Osteocyte (in vitro differentiated cells): ENCODE data around the gene IL31RA. TPM values are rescaled to one million over a fixed set of nuclear protein-coding genes. Genes with fewer than 3 reads are reported as not detected.
"Not testable (repeated sequence)": the region's sequence is repeated elsewhere in the genome, so short reads cannot be mapped to it uniquely, and the experiment has no call there.

ENCODE experiments used
- DNase-seq: peaks from one replicate; pipeline ENCODE4 v3.0.0; 2021; ENCODE audit warnings: mixed read lengths; ENCODE audit not compliant: unreplicated experiment; ENCODE audit errors: extremely low spot score
- H3K27ac Mint-ChIP-seq: one replicate; pipeline ENCODE4 v1.8.0; 2021; ENCODE audit warnings: mild to moderate bottlenecking, mixed read lengths; ENCODE audit not compliant: unreplicated experiment
- H3K27me3 Mint-ChIP-seq: one replicate; pipeline ENCODE4 v1.8.0; 2021; ENCODE audit warnings: mixed read lengths; ENCODE audit not compliant: unreplicated experiment
- H3K36me3 Mint-ChIP-seq: one replicate; pipeline ENCODE4 v1.8.0; 2021; ENCODE audit warnings: mixed read lengths; ENCODE audit not compliant: unreplicated experiment
- H3K4me1 Mint-ChIP-seq: one replicate; pipeline ENCODE4 v1.8.0; 2021; ENCODE audit warnings: mixed read lengths; ENCODE audit not compliant: unreplicated experiment
- H3K4me3 Mint-ChIP-seq: one replicate; pipeline ENCODE4 v1.8.0; 2021; ENCODE audit warnings: mild to moderate bottlenecking, moderate library complexity, mixed read lengths; ENCODE audit not compliant: unreplicated experiment
- H3K9me3 Mint-ChIP-seq: one replicate; pipeline ENCODE4 v1.8.0; 2021; ENCODE audit warnings: mixed read lengths; ENCODE audit not compliant: unreplicated experiment
- long read RNA-seq: library from polyadenylated mRNA; unstranded; transcript quantifications from one replicate; pipeline ENCODE4 v2.0.0, GENCODE V29; 2021
- total RNA-seq: library from RNA; stranded (reverse); gene quantifications from 2 replicates; pipeline ENCODE4 v1.2.1, GENCODE V29; 2021
- TF ChIP-seq, protein P1 (sequence below): fragments of 200-600 bp; sonication (generic); IDR thresholded peaks from 2 replicates; pipeline ENCODE4 v1.5.0; 2021; ENCODE audit warnings: antibody characterized with exemption, mild to moderate bottlenecking, moderate library complexity

The IL31RA gene
- total RNA-seq, result 0.29 TPM in 1 of 2 replicates, not detected in the other
- long read RNA-seq, partial matches to known transcripts, result 0 of 1 reads
- long read RNA-seq, other reads (novel, unspliced or antisense), result 1 of 1 reads

DNA sequence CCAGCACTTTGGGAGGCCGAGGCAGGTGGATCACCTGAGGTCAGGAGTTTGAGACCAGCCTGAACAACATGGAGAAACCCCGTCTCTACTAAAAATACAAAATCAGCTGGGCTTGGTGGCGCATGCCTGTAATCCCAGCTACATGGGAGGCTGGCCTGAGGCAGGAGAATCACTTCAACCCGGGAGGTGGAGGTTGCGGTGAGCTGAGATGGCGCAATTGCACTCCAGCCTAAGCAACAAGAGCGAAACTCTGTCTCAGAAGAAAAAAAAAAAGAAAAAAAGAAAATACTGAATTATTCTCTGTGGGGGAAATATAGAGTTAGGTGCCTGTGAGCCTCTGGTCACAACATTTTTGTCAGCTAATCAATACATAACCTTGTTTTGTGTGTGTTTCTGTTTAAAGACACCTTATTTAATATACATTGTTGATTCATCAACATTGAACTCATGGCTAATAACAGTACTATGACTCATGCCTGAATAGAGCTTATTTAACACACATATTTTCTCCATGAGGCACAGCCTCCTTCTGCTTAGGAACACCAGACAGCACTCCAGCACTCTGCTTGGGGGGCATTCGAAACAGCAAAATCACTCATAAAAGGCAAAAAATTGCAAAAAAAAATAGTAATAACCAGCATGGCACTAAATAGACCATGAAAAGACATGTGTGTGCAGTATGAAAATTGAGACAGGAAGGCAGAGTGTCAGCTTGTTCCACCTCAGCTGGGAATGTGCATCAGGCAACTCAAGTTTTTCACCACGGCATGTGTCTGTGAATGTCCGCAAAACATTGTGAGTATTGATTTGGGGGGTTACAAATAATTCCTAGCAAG is at the start of gene IL31RA:
IL31RA (plus strand) TSS at position 519 of the 836 bp plus-strand sequence; CDS start at position 733, 214 bp downstream.
- H3K27ac Mint-ChIP-seq, result peak within 1 kb of the TSS; percentile 63
- no peaks in the 10 kb centered on the region for H3K36me3 Mint-ChIP-seq
- H3K9me3 Mint-ChIP-seq, result no peaks in the 10 kb centered on the region
- H3K27me3 Mint-ChIP-seq, result no peaks in the 10 kb centered on the region
- H3K4me3 Mint-ChIP-seq, result peak within 1 kb of the TSS; percentile 40
- TF ChIP-seq, protein P1, sequence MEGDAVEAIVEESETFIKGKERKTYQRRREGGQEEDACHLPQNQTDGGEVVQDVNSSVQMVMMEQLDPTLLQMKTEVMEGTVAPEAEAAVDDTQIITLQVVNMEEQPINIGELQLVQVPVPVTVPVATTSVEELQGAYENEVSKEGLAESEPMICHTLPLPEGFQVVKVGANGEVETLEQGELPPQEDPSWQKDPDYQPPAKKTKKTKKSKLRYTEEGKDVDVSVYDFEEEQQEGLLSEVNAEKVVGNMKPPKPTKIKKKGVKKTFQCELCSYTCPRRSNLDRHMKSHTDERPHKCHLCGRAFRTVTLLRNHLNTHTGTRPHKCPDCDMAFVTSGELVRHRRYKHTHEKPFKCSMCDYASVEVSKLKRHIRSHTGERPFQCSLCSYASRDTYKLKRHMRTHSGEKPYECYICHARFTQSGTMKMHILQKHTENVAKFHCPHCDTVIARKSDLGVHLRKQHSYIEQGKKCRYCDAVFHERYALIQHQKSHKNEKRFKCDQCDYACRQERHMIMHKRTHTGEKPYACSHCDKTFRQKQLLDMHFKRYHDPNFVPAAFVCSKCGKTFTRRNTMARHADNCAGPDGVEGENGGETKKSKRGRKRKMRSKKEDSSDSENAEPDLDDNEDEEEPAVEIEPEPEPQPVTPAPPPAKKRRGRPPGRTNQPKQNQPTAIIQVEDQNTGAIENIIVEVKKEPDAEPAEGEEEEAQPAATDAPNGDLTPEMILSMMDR, result no peak
- peaks cover 25% of the 10 kb centered on the region for H3K4me1 Mint-ChIP-seq
- no peak for DNase-seq

DNA sequence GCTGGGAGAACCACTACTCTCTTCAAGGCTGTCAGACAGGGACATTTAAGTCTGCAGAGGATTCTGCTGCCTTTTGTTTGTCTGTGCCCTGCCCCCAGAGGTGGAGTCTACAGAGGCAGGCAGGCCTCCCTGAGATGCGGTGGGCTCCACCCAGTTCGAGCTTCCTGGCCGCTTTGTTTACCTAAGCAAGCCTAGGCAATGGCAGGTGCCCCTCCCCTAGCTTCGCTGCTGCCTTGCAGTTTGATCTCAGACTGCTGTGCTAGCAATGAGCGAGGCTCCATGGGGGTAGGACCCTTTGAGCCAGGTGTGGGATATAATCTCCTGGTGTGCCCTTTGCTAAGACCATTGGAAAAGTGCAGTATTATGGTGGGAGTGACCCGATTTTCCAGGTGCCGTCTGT is 42.3 kb upstream of the IL31RA start:
- H3K9me3 Mint-ChIP-seq, H3K36me3 Mint-ChIP-seq, H3K4me1 Mint-ChIP-seq, H3K4me3 Mint-ChIP-seq, DNase-seq, H3K27ac Mint-ChIP-seq: not testable (repeated sequence)
- peaks cover 56% of the 10 kb centered on the region for H3K27me3 Mint-ChIP-seq

DNA sequence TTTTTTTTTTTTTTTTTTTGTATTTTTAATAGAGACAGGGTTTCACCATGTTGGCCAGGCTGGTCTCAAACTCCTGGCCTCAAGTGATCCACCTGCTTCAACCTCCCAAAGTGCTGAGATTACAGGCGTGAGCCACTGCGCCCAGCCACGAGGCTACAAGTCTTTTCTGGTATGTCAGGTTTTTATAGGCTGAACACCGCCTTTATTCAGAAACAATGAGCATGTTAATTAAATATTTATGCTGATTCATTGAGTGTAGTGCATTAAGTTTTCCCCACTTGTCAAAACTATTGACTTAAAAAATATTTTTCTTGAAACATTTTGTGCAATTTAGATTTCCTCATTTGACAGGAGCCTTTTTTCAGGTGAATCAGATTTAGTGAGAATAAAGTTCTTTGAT is 35.2 kb upstream of the IL31RA start:
- Mint-ChIP-seq H3K27me3 (peaks cover 57% of the 10 kb centered on the region), H3K4me1 (peaks cover 12% of the 10 kb centered on the region)
- H3K27ac Mint-ChIP-seq, H3K9me3 Mint-ChIP-seq, H3K36me3 Mint-ChIP-seq, H3K4me3 Mint-ChIP-seq, DNase-seq: not testable (repeated sequence)

DNA sequence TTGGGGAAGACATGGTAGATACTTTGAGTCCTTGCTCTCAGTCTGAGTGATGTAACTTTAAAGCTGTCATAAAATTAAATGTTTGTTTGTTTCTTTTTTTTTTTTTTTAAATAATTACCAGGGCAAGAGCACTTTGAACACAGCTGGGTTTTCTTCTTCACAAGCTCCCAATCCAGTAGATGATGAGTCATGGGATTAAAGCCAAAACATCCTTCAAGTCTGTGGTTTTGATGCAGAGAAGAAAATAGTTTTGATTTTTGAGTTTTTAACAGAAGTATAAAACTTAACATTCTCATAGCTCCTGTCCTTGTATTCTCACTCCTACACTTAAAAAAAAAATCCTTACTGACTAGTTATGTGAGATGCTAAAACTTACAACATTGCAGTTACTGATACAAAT is 34.8 kb upstream of the IL31RA start:
- DNase-seq, result no peak
- Mint-ChIP-seq H3K27ac (peak overlapping the region; percentile 4), H3K27me3 (peaks cover 57% of the 10 kb centered on the region), H3K4me3 (no peak overlapping the region), H3K4me1 (peaks cover 12% of the 10 kb centered on the region), H3K9me3 (no peaks in the 10 kb centered on the region), H3K36me3 (no peaks in the 10 kb centered on the region)
- TF ChIP-seq, protein P1, result no peak

DNA sequence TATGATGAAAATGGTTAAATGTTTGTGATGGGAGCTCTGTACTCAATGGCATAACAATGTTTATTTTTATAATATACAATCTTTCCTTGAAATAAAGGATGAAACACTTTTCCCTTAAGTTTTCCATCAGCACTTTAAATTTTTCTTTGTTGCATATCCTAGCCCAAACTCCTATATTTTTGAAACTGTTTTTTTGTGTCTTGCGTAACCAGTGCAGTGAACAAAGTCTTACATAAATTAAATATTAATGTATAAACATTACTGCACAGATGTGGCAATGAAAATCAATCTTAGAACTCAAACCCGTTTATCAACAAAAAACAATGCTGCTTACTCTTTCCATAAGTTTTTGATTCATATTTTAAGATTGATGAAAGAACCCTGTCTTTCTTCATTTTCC is 34.1 kb upstream of the IL31RA start:
- peaks cover 12% of the 10 kb centered on the region for H3K4me1 Mint-ChIP-seq
- H3K27ac Mint-ChIP-seq, result no peak overlapping the region
- DNase-seq, result no peak
- H3K4me3 Mint-ChIP-seq, result no peak overlapping the region
- no peaks in the 10 kb centered on the region for H3K36me3 Mint-ChIP-seq
- peaks cover 55% of the 10 kb centered on the region for H3K27me3 Mint-ChIP-seq
- TF ChIP-seq, protein P1, result no peak
- no peaks in the 10 kb centered on the region for H3K9me3 Mint-ChIP-seq

DNA sequence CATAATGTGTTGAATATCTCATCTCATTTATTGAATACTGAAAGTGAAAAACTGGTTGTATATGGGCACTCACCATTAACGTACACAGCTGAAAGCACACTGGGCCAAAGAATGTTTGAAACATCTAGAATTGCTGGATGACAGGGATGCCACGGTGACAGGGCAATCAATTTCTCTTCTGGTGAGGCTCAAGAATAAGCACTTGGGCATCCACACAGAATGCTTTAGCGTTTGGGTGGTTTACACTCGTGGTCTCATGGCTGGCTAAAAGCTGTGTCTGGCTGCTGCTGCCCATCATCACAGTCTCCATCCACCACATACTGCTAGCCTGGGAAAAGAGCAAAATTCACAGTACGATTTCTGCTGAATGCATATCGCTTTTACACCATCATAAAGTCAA is 30.7 kb upstream of the IL31RA start:
- H3K27ac Mint-ChIP-seq, result no peak overlapping the region
- H3K36me3 Mint-ChIP-seq, result no peaks in the 10 kb centered on the region
- no peaks in the 10 kb centered on the region for H3K9me3 Mint-ChIP-seq
- TF ChIP-seq, protein P1, result no peak
- H3K4me3 Mint-ChIP-seq, result no peak overlapping the region
- H3K27me3 Mint-ChIP-seq, result peaks cover 63% of the 10 kb centered on the region
- no peak for DNase-seq
- H3K4me1 Mint-ChIP-seq, result peaks cover 10% of the 10 kb centered on the region
